Common myeloid progenitor, CD34-positive (primary cell): ENCODE data around the gene MAP2K2.

Source experiments
- CTCF ChIA-PET: fragments of 350-600 bp; sonication (Branson Sonifier 250); formaldehyde crosslinking; loops from one replicate; lab custom pipeline; 2021; ENCODE audit warnings: antibody characterized with exemption; lab: Charles Lee
- POLR2A ChIA-PET: fragments of 350-600 bp; sonication (Branson Sonifier 250); formaldehyde crosslinking; loops from one replicate; lab custom pipeline; 2021; ENCODE audit warnings: antibody characterized with exemption; lab: Charles Lee
- DNase-seq, 3 donors: peaks; one replicate each; pipeline versions ENCODE4 v3.0.0 to v3.0.0-alpha.2; 2013
- H3K27ac ChIP-seq, 2 experiments: 1 replicate in 1 of 2; 2 replicates in 1 of 2; pipeline ENCODE4 v1.7.0; 2013; ENCODE audit warnings: inconsistent platforms in 2 of 2, low read length in 2 of 2, mild to moderate bottlenecking in 2 of 2, low read depth in 1 of 2, moderate library complexity in 1 of 2; ENCODE audit not compliant: severe bottlenecking in 2 of 2, insufficient read depth in 1 of 2, poor library complexity in 1 of 2
- H3K27me3 ChIP-seq, 5 experiments: replicated peaks in 2 of 5; 1 replicate in 3 of 5; 2 replicates in 2 of 5; pipeline versions ENCODE4 v1.6.1 to v1.7.0; 2013; ENCODE audit warnings: low read length in 4 of 5, mild to moderate bottlenecking in 2 of 5, moderate library complexity in 2 of 5, inconsistent platforms in 1 of 5; ENCODE audit not compliant: insufficient read depth in 5 of 5, control insufficient read depth in 4 of 5
- H3K36me3 ChIP-seq, 4 experiments: 1 replicate in 2 of 4; 2 replicates in 2 of 4; pipeline versions ENCODE4 v1.6.1 to v1.7.0; 2013; ENCODE audit warnings: low read length in 3 of 4, control low read depth in 1 of 4, mild to moderate bottlenecking in 1 of 4; ENCODE audit not compliant: control insufficient read depth in 4 of 4, insufficient read depth in 4 of 4
- H3K4me1 ChIP-seq, 4 experiments: 1 replicate in 3 of 4; 2 replicates in 1 of 4; pipeline versions ENCODE4 v1.6.1 to v1.7.1; 2013; ENCODE audit warnings: low read length in 3 of 4, mild to moderate bottlenecking in 3 of 4, control low read depth in 1 of 4, inconsistent platforms in 1 of 4, moderate library complexity in 1 of 4; ENCODE audit not compliant: control insufficient read depth in 4 of 4, insufficient read depth in 4 of 4; ENCODE audit errors: control extremely low read depth in 1 of 4
- H3K4me3 ChIP-seq, 7 experiments: 1 replicate in 4 of 7; 2 replicates in 3 of 7; pipeline versions ENCODE4 v1.5.1 to v1.7.0; 2013; ENCODE audit warnings: mild to moderate bottlenecking in 7 of 7, low read length in 6 of 7, moderate library complexity in 6 of 7, inconsistent platforms in 2 of 7, low read depth in 2 of 7, control low read depth in 1 of 7; ENCODE audit not compliant: insufficient read depth in 4 of 7, control insufficient read depth in 1 of 7; ENCODE audit errors: extremely low read depth in 1 of 7
- H3K9me3 ChIP-seq, 5 experiments: 1 replicate in 4 of 5; 2 replicates in 1 of 5; pipeline versions ENCODE4 v1.6.1 to v1.7.1; 2013; ENCODE audit warnings: low read length in 4 of 5, mild to moderate bottlenecking in 2 of 5, inconsistent platforms in 1 of 5, low read depth in 1 of 5, moderate library complexity in 1 of 5; ENCODE audit not compliant: control insufficient read depth in 4 of 5, insufficient read depth in 2 of 5; ENCODE audit errors: control extremely low read depth in 1 of 5
- WGBS: methylation state at CpG from one replicate; pipeline ENCODE4 v1.1.5; 2013; ENCODE audit not compliant: insufficient coverage; 5-methylcytosine and 5-hydroxymethylcytosine counted together

Gene MAP2K2

DNA sequence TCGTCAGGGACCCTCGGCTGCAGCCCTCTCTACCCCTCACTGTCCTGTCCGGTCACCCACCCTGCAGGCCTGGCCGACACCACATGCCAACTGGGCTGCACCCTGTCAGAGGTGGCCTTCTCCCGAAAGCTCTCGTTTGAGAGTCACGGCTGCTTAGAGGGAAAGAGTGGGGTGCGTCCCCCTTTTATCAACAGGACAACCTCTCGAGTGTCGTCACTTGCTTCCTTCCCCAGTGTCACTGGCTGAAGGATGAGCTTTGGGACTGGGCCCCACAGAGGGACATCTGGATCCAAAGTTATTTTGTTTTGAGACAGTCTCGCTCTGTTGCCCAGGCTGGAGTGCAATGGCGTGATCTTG is 28.5 kb downstream of the MAP2K2 start:
- DNase-seq: no peak
- ChIA-PET POLR2A (no interaction called here), CTCF (interaction anchor here (0.8 to 2.1 kb wide), 2 partner anchors 9 to 44 kb away, joined by 4 to 7 read pairs; no protein-coding TSS in a partner anchor)
- Histone ChIP-seq H3K9me3 (no peaks in the 10 kb centered on the region), H3K27ac (no peak overlapping the region), H3K4me3 (no peak overlapping the region), H3K27me3 (no peaks in the 10 kb centered on the region), H3K36me3 (peaks cover 0 to 73% (median 38%) of the 10 kb centered on the region in 4 experiments), H3K4me1 (peaks cover 0 to 5% (median under 1%) of the 10 kb centered on the region in 4 experiments)
- WGBS: 99% methylated on average over 8 of the region's 12 CpGs

DNA sequence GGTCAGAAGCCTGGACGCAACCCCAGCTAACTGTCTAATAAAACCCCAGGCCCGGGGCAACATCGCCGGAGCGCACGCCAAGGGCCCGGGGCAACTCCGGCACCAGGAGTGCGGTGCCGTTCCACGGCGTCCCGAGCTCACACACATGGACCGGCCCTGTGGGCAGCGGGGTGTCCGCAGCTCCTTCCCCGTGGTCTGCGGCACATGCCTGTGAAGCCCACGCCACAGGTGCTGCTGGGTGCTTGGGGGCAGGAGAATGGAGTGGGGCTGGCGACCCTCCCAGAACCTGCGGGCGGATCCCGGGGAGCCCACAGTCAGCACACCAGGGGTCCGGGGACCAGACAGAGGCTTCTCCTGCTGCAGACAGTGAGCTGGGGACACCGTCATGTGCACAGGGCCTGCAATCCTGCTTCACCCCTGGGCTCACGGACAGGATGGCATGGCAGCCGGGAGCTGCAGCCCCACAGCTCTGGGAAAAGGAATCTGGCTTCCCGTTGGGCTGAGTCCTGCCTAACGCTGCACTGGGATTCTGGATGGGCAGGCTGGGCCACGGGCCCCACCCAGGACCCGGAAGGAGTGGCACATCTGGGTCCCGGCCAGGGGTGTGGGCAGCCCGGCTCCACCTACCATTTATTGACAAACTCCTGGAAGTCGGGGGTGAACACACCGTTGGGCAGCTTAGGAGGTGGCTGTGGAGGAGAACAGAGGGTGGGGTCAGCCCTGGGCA is 29.0 kb downstream of the MAP2K2 start:
- DNase-seq: no peak
- H3K9me3 ChIP-seq: no peaks in the 10 kb centered on the region
- ChIA-PET POLR2A (no interaction called here), CTCF (interaction anchor here (0.8 to 2.1 kb wide), 2 partner anchors 10 to 45 kb away, joined by 4 to 7 read pairs; no protein-coding TSS in a partner anchor)
- no peaks in the 10 kb centered on the region for H3K27me3 ChIP-seq
- H3K36me3 ChIP-seq: peaks cover 0 to 73% (median 37%) of the 10 kb centered on the region in 4 experiments
- peaks cover 0 to 10% (median 6%) of the 10 kb centered on the region in 4 experiments for H3K4me1 ChIP-seq
- no peak overlapping the region for H3K27ac ChIP-seq
- no peak overlapping the region for H3K4me3 ChIP-seq
- WGBS: 94% methylated on average over 30 of the region's 35 CpGs

DNA sequence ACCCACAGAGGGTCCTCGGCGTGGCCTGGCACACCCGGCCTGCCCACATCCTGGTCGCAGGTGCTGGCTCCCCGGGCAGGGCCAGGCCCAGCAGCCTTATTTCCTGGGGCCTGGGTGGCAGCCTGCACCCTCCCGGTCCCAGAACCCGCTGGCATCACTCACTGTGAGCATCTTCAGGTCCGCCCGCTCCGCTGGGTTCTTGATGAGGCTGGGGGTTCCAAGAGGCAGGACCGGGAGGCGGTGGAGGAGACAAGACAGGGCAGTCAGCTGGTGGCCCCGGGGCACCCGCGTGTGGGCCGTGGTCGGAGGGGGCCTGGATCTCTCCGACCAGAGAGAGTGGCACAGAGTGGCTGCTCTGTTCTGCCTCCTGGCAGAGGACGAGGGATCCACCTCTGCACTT is 29.6 kb downstream of the MAP2K2 start:
- Histone ChIP-seq H3K4me3 (no peak overlapping the region), H3K9me3 (no peaks in the 10 kb centered on the region), H3K36me3 (peaks cover 0 to 69% (median 36%) of the 10 kb centered on the region in 4 experiments), H3K4me1 (peaks cover 0 to 17% (median 13%) of the 10 kb centered on the region in 4 experiments), H3K27ac (no peak overlapping the region), H3K27me3 (no peaks in the 10 kb centered on the region)
- WGBS: 96% methylated on average over 19 of the region's 19 CpGs
- no peak for DNase-seq
- CTCF ChIA-PET: interaction anchor here (1.9 kb wide), 1 partner anchor 10 kb away, joined by 4 read pairs; no protein-coding TSS in a partner anchor
- POLR2A ChIA-PET: no interaction called here

DNA sequence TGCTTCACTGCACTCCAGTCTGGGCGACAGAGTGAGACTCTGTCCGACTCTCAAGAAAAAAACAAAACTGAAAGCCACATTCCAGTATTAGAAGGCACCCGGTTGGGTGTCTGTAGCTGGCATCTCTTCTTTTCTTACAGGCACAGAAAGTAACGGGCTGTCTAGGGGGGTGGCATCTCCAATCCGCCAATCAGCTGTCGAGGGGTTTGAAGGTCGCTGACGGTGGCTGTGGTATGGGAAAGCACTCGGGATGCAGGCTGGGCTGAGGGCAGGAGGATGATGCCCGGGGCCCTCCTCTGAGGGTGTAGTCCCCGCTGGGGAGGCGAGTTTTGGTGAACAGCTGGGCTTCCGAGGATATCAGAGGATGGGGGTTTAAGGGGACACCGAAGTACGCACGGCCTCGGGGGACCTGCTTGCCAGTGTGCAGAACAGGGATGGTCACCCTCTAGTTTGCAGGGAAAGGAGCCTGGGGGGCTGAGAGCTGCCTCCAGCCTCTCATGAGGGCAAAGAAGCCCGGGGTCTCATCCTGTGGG is 30.2 kb downstream of the MAP2K2 start:
- H3K27me3 ChIP-seq: no peaks in the 10 kb centered on the region
- peaks cover 0 to 63% (median 33%) of the 10 kb centered on the region in 4 experiments for H3K36me3 ChIP-seq
- H3K4me1 ChIP-seq: peaks cover 0 to 22% (median 18%) of the 10 kb centered on the region in 4 experiments
- no peak for DNase-seq
- WGBS: 98% methylated on average over 18 of the region's 18 CpGs
- no peak overlapping the region for H3K27ac ChIP-seq
- H3K9me3 ChIP-seq: no peaks in the 10 kb centered on the region
- CTCF ChIA-PET: interaction anchor here (1.9 kb wide), 1 partner anchor 10 kb away, joined by 4 read pairs; no protein-coding TSS in a partner anchor
- POLR2A ChIA-PET: no interaction called here
- H3K4me3 ChIP-seq: no peak overlapping the region

DNA sequence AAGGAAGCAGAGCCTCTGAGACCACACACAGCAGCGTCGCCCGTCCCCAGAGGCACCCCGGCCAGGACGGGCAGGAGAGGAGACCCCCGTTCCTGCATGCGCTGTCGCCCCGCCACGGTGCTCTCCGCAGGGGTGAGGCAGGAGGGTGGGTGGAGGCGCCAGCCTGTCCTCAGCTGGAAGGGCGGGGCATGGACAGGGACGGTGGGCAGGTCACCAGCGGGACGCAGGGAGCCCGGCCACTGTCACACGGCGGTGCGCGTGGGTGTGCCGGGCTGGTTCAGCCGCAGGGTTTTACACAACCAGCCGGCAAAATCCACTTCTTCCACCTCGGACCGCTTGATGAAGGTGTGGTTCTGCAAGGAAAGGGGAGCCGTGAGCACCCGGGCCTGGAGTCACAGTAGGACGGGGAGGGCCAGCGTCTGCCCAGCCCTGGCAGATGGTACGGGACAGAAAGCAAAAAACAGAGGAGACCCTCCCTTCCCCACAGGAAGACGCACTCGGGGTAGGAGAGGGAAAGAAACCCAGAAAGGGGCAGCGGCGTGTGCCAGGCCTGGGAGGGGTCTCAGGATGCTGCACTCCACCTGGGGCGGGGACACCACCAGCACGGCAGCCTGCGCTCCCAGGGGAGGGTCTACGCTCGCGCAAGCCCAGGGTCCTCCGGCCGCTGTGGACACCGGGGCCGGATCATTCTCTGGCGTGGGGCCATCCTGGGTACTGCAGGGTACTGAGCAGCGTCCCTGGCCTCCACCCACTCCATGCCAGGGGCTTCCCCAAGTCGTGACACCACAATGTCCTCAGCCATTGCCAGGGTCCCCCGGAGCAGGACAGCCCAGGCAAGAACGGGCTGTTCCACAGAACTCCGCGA is 33.3 kb downstream of the MAP2K2 start:
- no peak overlapping the region for H3K27ac ChIP-seq
- WGBS: 95% methylated on average over 47 of the region's 52 CpGs
- DNase-seq: no peak
- peak overlapping the region in 1 of 7 experiments; percentile 60 for H3K4me3 ChIP-seq
- H3K27me3 ChIP-seq: no peaks in the 10 kb centered on the region
- ChIA-PET CTCF (interaction anchor here (1.2 to 1.3 kb wide), 2 partner anchors 10 to 14 kb away, joined by 5 to 6 read pairs; no protein-coding TSS in a partner anchor), POLR2A (no interaction called here)
- H3K4me1 ChIP-seq: peaks cover 0 to 42% (median 36%) of the 10 kb centered on the region in 4 experiments
- peaks cover 0 to 38% (median 17%) of the 10 kb centered on the region in 4 experiments for H3K36me3 ChIP-seq
- H3K9me3 ChIP-seq: no peaks in the 10 kb centered on the region

DNA sequence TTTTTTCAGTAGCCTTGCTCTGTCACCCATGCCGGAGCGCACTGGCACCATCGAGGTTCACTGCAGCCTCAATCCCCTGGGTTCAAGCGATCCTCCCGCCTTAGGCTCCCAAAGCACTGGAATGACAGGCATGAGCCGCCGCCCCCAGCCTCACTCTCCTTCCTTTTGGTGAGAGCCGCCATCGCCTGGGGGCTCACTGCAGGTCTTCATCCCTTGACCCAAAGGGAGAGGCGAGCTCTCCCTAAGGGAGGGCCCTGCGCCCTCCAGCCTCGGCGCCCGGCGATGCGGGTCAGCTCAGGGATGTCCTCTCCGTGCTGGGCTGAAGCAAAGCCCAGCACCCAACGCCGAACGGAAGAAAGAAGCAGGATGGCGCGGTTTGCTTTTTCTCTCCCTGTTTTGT is 34.0 kb downstream of the MAP2K2 start:
- no peaks in the 10 kb centered on the region for H3K27me3 ChIP-seq
- WGBS: 74% methylated on average over 17 of the region's 22 CpGs
- H3K36me3 ChIP-seq: peaks cover 0 to 32% (median 16%) of the 10 kb centered on the region in 4 experiments
- no peaks in the 10 kb centered on the region for H3K9me3 ChIP-seq
- DNase-seq: no peak
- peak overlapping the region in 1 of 2 experiments; percentile 72 for H3K27ac ChIP-seq
- H3K4me1 ChIP-seq: peaks cover 0 to 42% (median 36%) of the 10 kb centered on the region in 4 experiments
- ChIA-PET CTCF (interaction anchor here (1.2 to 1.4 kb wide), 3 partner anchors 11 to 14 kb away, joined by 5 to 10 read pairs (median 6); no protein-coding TSS in a partner anchor), POLR2A (no interaction called here)
- H3K4me3 ChIP-seq: peak overlapping the region in 4 of 7 experiments; percentile 35 to 60 (median 52)
